B cell (primary cell): ENCODE data around the gene BMP7.

Source experiments
- CTCF ChIP-seq: fragments of 200-600 bp; IDR thresholded peaks from one replicate; pipeline ENCODE4 v1.8.0; 2022; ENCODE audit warnings: antibody characterized with exemption, mild to moderate bottlenecking
- EZH2 ChIP-seq: IDR thresholded peaks from 2 replicates; pipeline ENCODE4 v1.6.1; 2012; ENCODE audit warnings: borderline replicate concordance, low read depth, mild to moderate bottlenecking, moderate library complexity, low read length; ENCODE audit not compliant: insufficient read depth, poor library complexity, severe bottlenecking

- no peak for TF ChIP-seq CTCF
- TF ChIP-seq EZH2 = no peak
Observed at GRCh38 chr20:57277398-57278105, 11.1 kb upstream of the BMP7 start.
